Measurements from ENCODE around the gene OGA.

GRCh38 chr10:101766753-101767599, 51.3 kb downstream of the OGA start:
- TF ChIP-seq POLR2AphosphoS5 (IDR thresholded peaks at IDR 0.05; ENCODE audit: borderline replicate concordance, low read depth, low read length), result no peak
- no peak for TF ChIP-seq EZH2 (IDR thresholded peaks at IDR 0.05)
- TF ChIP-seq FOXP2 (optimal IDR thresholded peaks at IDR 0.05; ENCODE audit: control extremely low read depth, extremely low read length, insufficient read depth), result no peak
